NCI-H1694 treated with DMSO at 0.1 percent for 48 hours (cell line): Measurements from ENCODE around the gene PTPRC.

Experiments used
- DNase-seq: peaks from one replicate; lab custom pipeline; 2025; lab: John Stamatoyannopoulos, UW

The PTPRC gene

GRCh38 chr1:198674009-198674408, 35.2 kb downstream of the PTPRC start:
- no peak for DNase-seq

- no peak for DNase-seq
These were observed 37.4 kb downstream of the PTPRC start for GRCh38 chr1:198676253-198676652.

- no peak for DNase-seq
These were observed 38.2 kb downstream of the PTPRC start for GRCh38 chr1:198677027-198677426.

GRCh38 chr1:198677871-198678270, 39.0 kb downstream of the PTPRC start:
- DNase-seq, result no peak

- DNase-seq, result no peak
These were observed 39.5 kb downstream of the PTPRC start for GRCh38 chr1:198678301-198678836.

- no peak for DNase-seq
These were observed 40.1 kb downstream of the PTPRC start for GRCh38 chr1:198678901-198679329.

- no peak for DNase-seq
These were observed 40.8 kb downstream of the PTPRC start for GRCh38 chr1:198679535-198680173.

GRCh38 chr1:198680174-198680875, 41.5 kb downstream of the PTPRC start:
- DNase-seq, result no peak

- DNase-seq, result no peak
These were observed 42.4 kb downstream of the PTPRC start for GRCh38 chr1:198681252-198681651.

GRCh38 chr1:198681831-198682759, 43.3 kb downstream of the PTPRC start:
- peak; percentile 42 for DNase-seq

GRCh38 chr1:198682850-198683249, 44.0 kb downstream of the PTPRC start:
- DNase-seq, result no peak

- DNase-seq, result no peak
These were observed 44.6 kb downstream of the PTPRC start for GRCh38 chr1:198683449-198683848.

- peak; percentile 61 for DNase-seq
These were observed 47.4 kb downstream of the PTPRC start for GRCh38 chr1:198686069-198686728.

GRCh38 chr1:198687429-198687828, 48.6 kb downstream of the PTPRC start:
- no peak for DNase-seq

GRCh38 chr1:198691063-198691462, 52.2 kb downstream of the PTPRC start:
- no peak for DNase-seq

GRCh38 chr1:198693321-198693720, 54.5 kb downstream of the PTPRC start:
- no peak for DNase-seq

- no peak for DNase-seq
These were observed 55.7 kb downstream of the PTPRC start for GRCh38 chr1:198694542-198694941.

GRCh38 chr1:198696211-198696610, 57.4 kb downstream of the PTPRC start:
- DNase-seq, result no peak

GRCh38 chr1:198699167-198700015, 60.6 kb downstream of the PTPRC start:
- no peak for DNase-seq

- no peak for DNase-seq
These were observed 61.2 kb downstream of the PTPRC start for GRCh38 chr1:198700016-198700392.

GRCh38 chr1:198700396-198700795, 61.6 kb downstream of the PTPRC start:
- DNase-seq, result no peak
